ENCODE data around the gene RPL38.

- TF ChIP-seq CTCF (conservative IDR thresholded peaks at IDR 0.05): no peak
- TF ChIP-seq ZFX (IDR thresholded peaks at IDR 0.05): no peak
Observed at GRCh38 chr17:74186498-74186897, 17.0 kb upstream of the RPL38 start.

Measured in C4-2B (cell line).